ENCODE measurements around the gene ATL1. TPM values are rescaled to one million over a fixed set of nuclear protein-coding genes. Genes with fewer than 3 reads are reported as not detected.

The ATL1 gene
- total and polyA plus RNA-seq, 5 experiments from 2014 or later = 3.1 to 7.1 (median 3.9) TPM

GRCh38 chr14:50667996-50668825 lies 108.3 kb downstream of the ATL1 start, which contains the start of gene SAV1:
Gene SAV1 (minus strand): TSS chr14:50668306. CDS start chr14:50667967, 339 bp downstream.
- H3K9me3 Mint-ChIP-seq = no peaks in the 10 kb centered on the region
- DNase-seq = peak; percentile 29 to 70 (median 42)
- peak within 1 kb of the TSS; percentile 80 to 92 (median 89) for H3K27ac Mint-ChIP-seq
- no peaks in the 10 kb centered on the region for H3K27me3 Mint-ChIP-seq
- peaks cover 12 to 25% (median 14%) of the 10 kb centered on the region in 4 donors for H3K4me1 Mint-ChIP-seq
- peaks cover 4 to 9% (median 6%) of the 10 kb centered on the region in 3 donors for H3K36me3 Mint-ChIP-seq
- H3K4me3 Mint-ChIP-seq = peak within 1 kb of the TSS in 2 of 10 donors; percentile 89 to 92
- ATAC-seq = peak; percentile 43 to 78
- POLR2A ChIA-PET = no interaction called here

- no peak for DNase-seq
Measured at GRCh38 chr14:50668826-50669143, 108.8 kb downstream of the ATL1 start.

GRCh38 chr14:50669441-50669986 lies 109.6 kb downstream of the ATL1 start:
- no peak overlapping the region for H3K27ac Mint-ChIP-seq
- peaks cover 0 to 4% (median 3%) of the 10 kb centered on the region in 3 donors for H3K36me3 Mint-ChIP-seq
- ATAC-seq = no peak
- POLR2A ChIA-PET = no interaction called here
- no peaks in the 10 kb centered on the region for H3K9me3 Mint-ChIP-seq
- H3K27me3 Mint-ChIP-seq = no peaks in the 10 kb centered on the region
- H3K4me3 Mint-ChIP-seq = no peak overlapping the region
- DNase-seq = no peak
- H3K4me1 Mint-ChIP-seq = peaks cover 6 to 20% (median 11%) of the 10 kb centered on the region in 4 donors

More at GRCh38 chr14:50668826-50669143, 108.8 kb downstream of the ATL1 start:
- POLR2A ChIA-PET = no interaction called here
- H3K27me3 Mint-ChIP-seq = no peaks in the 10 kb centered on the region
- no peak overlapping the region for H3K27ac Mint-ChIP-seq
- H3K4me3 Mint-ChIP-seq = no peak overlapping the region
- ATAC-seq = no peak
- H3K4me1 Mint-ChIP-seq = peaks cover 9 to 22% (median 13%) of the 10 kb centered on the region in 4 donors
- no peaks in the 10 kb centered on the region for H3K9me3 Mint-ChIP-seq
- H3K36me3 Mint-ChIP-seq = peaks cover 3 to 6% (median 4%) of the 10 kb centered on the region in 3 donors

GRCh38 chr14:50670196-50670865 lies 110.4 kb downstream of the ATL1 start:
- Mint-ChIP-seq H3K27me3 (no peaks in the 10 kb centered on the region), H3K27ac (no peak overlapping the region), H3K36me3 (peaks cover 0 to under 1% (median 0%) of the 10 kb centered on the region in 3 donors), H3K4me1 (peaks cover 6 to 17% (median 11%) of the 10 kb centered on the region in 4 donors), H3K4me3 (no peak overlapping the region), H3K9me3 (no peaks in the 10 kb centered on the region)
- ATAC-seq (no peak), DNase-seq (no peak)
- POLR2A ChIA-PET = interaction anchor here (0.5 kb wide), 1 partner anchor 1910 kb away, joined by 3 read pairs; no protein-coding TSS in a partner anchor

GRCh38 chr14:50670866-50671256 lies 110.9 kb downstream of the ATL1 start:
- Mint-ChIP-seq H3K36me3 (no peaks in the 10 kb centered on the region), H3K9me3 (no peaks in the 10 kb centered on the region), H3K27me3 (no peaks in the 10 kb centered on the region), H3K4me3 (no peak overlapping the region), H3K27ac (no peak overlapping the region), H3K4me1 (peaks cover 6 to 14% (median 11%) of the 10 kb centered on the region in 4 donors)
- DNase-seq (no peak), ATAC-seq (no peak)
- POLR2A ChIA-PET = interaction anchor here (0.5 to 0.6 kb wide), 2 partner anchors 14 to 1910 kb away, joined by 3 read pairs; no protein-coding TSS in a partner anchor

- Mint-ChIP-seq H3K4me3 (no peak overlapping the region), H3K36me3 (no peaks in the 10 kb centered on the region), H3K9me3 (no peaks in the 10 kb centered on the region), H3K4me1 (peaks cover 4 to 16% (median 5%) of the 10 kb centered on the region in 4 donors), H3K27me3 (no peaks in the 10 kb centered on the region), H3K27ac (no peak overlapping the region)
- no peak for DNase-seq
- POLR2A ChIA-PET = no interaction called here
- ATAC-seq = no peak
Measured at GRCh38 chr14:50675597-50675996, 115.7 kb downstream of the ATL1 start.

GRCh38 chr14:50676814-50677516 lies 117.0 kb downstream of the ATL1 start:
- H3K9me3 Mint-ChIP-seq = no peaks in the 10 kb centered on the region
- H3K27ac Mint-ChIP-seq = peak overlapping the region in 3 of 10 donors; percentile 2 to 78 (median 63)

GRCh38 chr14:50677527-50678063 lies 117.7 kb downstream of the ATL1 start:
- POLR2A ChIA-PET = no interaction called here
- Mint-ChIP-seq H3K9me3 (no peaks in the 10 kb centered on the region), H3K4me3 (peak overlapping the region in 1 of 10 donors; percentile 70), H3K36me3 (no peaks in the 10 kb centered on the region), H3K27ac (peak overlapping the region in 3 of 10 donors; percentile 2 to 78 (median 63)), H3K4me1 (peaks cover 4 to 16% (median 5%) of the 10 kb centered on the region in 4 donors), H3K27me3 (no peaks in the 10 kb centered on the region)
- no peak for DNase-seq
- ATAC-seq = no peak

More at GRCh38 chr14:50676814-50677516, 117.0 kb downstream of the ATL1 start:
- Mint-ChIP-seq H3K4me3 (peak overlapping the region in 1 of 10 donors; percentile 70), H3K36me3 (no peaks in the 10 kb centered on the region), H3K4me1 (peaks cover 4 to 16% (median 5%) of the 10 kb centered on the region in 4 donors), H3K27me3 (no peaks in the 10 kb centered on the region)
- DNase-seq = no peak
- POLR2A ChIA-PET = no interaction called here
- ATAC-seq = no peak

- Mint-ChIP-seq H3K27ac (no peak overlapping the region), H3K4me1 (peaks cover 4 to 16% (median 5%) of the 10 kb centered on the region in 4 donors), H3K27me3 (no peaks in the 10 kb centered on the region), H3K4me3 (no peak overlapping the region), H3K9me3 (no peaks in the 10 kb centered on the region), H3K36me3 (no peaks in the 10 kb centered on the region)
- no peak for DNase-seq
- ATAC-seq = no peak
- POLR2A ChIA-PET = no interaction called here
Measured at GRCh38 chr14:50678163-50678562, 118.2 kb downstream of the ATL1 start.

- Mint-ChIP-seq H3K27ac (no peak overlapping the region), H3K27me3 (no peaks in the 10 kb centered on the region), H3K4me3 (no peak overlapping the region), H3K4me1 (peaks cover 4 to 16% (median 5%) of the 10 kb centered on the region in 4 donors), H3K36me3 (no peaks in the 10 kb centered on the region), H3K9me3 (no peaks in the 10 kb centered on the region)
- no peak for ATAC-seq
- DNase-seq = no peak
- POLR2A ChIA-PET = no interaction called here
Measured at GRCh38 chr14:50679674-50680073, 119.7 kb downstream of the ATL1 start.

Measured in naive thymus-derived CD8-positive, alpha-beta T cell (primary cell).